ENCODE results near the gene GAREM2.

Gene GAREM2

DNA sequence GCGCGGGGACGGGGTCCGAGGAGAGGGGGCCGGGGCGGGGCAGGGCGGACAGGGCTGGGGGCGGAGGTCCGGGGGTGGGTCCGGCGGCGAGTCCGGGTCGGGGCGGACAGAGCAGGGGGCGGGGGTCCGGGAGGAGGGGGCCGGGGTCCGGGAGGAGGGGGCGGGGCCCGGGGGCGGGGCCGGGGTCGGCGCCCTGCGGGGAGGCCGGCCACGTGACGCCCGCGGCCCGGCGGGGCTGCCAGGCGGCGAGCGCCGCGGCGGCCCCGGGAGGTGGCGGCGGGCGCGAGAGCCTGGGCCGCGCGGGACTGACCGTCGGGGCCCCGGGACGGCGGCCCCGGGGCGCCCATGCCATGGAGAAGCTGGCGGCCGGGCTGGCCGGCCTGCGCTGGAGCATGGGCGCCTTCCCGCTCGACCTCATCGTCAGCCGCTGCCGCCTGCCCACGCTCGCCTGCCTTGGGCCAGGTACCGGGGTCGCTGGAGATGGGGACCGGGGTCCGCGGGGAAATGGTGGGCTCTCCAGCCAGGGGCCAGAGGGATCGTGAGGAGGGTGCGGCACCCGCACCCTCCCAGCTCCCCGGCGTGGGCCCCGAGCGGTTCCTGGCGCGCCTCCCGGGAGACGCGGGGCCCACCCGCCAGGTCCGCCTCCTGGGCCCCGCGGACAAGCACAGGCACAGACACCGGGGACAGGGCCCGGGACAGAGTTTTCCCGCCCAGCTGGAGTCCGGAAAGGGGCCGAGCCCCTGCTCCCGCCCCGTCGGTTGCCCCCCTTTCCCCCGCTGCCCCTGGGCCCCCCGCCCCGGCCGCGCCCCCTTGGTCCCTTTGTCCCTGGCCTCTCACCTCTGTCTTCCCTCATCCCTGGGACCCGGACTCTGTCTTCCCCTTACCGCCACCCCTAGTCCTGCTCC lies at the start of gene GAREM2:
Gene GAREM2 (plus strand): TSS at position 218 of the 905 bp plus-strand sequence. CDS start 133 bp downstream, at position 351.
- POLR2A ChIA-PET = no interaction called here
- CTCF ChIA-PET = interaction anchor here (1.2 kb wide), 1 partner anchor 14 kb away, joined by 3 read pairs; no protein-coding TSS in a partner anchor
- TF ChIP-seq, protein P1, sequence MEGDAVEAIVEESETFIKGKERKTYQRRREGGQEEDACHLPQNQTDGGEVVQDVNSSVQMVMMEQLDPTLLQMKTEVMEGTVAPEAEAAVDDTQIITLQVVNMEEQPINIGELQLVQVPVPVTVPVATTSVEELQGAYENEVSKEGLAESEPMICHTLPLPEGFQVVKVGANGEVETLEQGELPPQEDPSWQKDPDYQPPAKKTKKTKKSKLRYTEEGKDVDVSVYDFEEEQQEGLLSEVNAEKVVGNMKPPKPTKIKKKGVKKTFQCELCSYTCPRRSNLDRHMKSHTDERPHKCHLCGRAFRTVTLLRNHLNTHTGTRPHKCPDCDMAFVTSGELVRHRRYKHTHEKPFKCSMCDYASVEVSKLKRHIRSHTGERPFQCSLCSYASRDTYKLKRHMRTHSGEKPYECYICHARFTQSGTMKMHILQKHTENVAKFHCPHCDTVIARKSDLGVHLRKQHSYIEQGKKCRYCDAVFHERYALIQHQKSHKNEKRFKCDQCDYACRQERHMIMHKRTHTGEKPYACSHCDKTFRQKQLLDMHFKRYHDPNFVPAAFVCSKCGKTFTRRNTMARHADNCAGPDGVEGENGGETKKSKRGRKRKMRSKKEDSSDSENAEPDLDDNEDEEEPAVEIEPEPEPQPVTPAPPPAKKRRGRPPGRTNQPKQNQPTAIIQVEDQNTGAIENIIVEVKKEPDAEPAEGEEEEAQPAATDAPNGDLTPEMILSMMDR (IDR thresholded peaks at IDR 0.05; ENCODE audit: insufficient read depth, low read length, missing control alignments) = no peak
- H3K4me3 ChIP-seq (ENCODE audit: low read depth, low read length) = peak within 1 kb of the TSS; percentile 34
- DNase-seq (ENCODE audit: low read depth, low spot score) = no peak

DNA sequence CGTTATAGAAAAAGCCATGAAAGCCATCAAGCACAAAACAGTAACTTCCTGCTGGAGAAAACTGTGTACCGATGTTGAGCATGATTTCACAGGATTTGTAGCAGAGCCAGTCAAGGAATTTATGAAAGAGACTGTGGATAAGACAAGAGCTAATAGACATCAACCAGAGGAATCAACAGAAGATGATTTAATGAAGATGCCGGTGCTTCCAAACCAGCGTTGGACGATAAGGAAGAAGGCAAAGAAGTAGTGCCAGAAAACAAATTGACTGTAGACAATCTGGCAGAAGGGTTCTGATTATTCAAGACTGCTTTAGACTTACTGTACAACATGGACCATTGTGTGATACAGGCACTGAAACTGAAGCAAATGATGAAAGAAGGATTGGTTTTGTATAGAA lies 49.5 kb upstream of the GAREM2 start:
- ChIA-PET POLR2A (interaction anchor here (0.6 kb wide), 1 partner anchor 10 kb away, joined by 3 read pairs; no protein-coding TSS in a partner anchor), CTCF (no interaction called here)
- TF ChIP-seq, protein P1 (IDR thresholded peaks at IDR 0.05; ENCODE audit: insufficient read depth, low read length, missing control alignments) = no peak

DNA sequence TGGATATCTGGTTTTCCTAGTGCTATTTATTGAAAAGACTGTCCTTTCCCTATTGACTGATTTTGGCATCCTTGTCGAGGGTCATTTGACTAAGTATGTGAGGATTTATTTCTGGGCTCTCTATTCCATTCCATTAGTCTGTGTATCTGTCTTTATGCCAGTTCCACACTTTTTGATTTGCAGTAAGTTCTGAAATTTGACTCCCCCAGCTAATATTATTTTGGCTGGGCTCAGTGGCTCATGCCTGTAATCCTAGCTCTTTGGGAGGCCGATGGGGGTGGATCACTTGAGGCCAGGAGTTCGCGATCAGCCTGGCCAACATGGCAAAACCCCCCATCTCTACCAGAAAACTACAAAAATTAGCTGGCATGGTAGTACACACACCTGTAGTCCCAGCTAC lies 46.8 kb upstream of the GAREM2 start:
- DNase-seq (ENCODE audit: low read depth, low spot score) = no peak
- H3K4me3 ChIP-seq (ENCODE audit: low read depth, low read length) = no peak overlapping the region
- ChIA-PET CTCF (interaction anchor here (1.0 to 2.6 kb wide), 2 partner anchors 19 to 38 kb away, joined by 3 to 13 read pairs; no protein-coding TSS in a partner anchor), POLR2A (no interaction called here)
- TF ChIP-seq, protein P1 (IDR thresholded peaks at IDR 0.05; ENCODE audit: insufficient read depth, low read length, missing control alignments) = no peak

More for the DNA sequence above, 49.5 kb upstream of the GAREM2 start:
- no peak for DNase-seq (ENCODE audit: low read depth, low spot score)
- no peak overlapping the region for H3K4me3 ChIP-seq (ENCODE audit: low read depth, low read length)

GRCh38 chr2:26128176-26128575 lies 44.7 kb upstream of the GAREM2 start:
- ChIA-PET POLR2A (interaction anchor here (0.6 kb wide), 1 partner anchor 135 kb away, joined by 3 read pairs; no protein-coding TSS in a partner anchor), CTCF (interaction anchor here (1.2 to 2.6 kb wide), 2 partner anchors 17 to 137 kb away, joined by 4 to 13 read pairs; no protein-coding TSS in a partner anchor)
- H3K4me3 ChIP-seq (ENCODE audit: low read depth, low read length) = no peak overlapping the region
- no peak for DNase-seq (ENCODE audit: low read depth, low spot score)
- TF ChIP-seq, protein P1 (IDR thresholded peaks at IDR 0.05; ENCODE audit: insufficient read depth, low read length, missing control alignments) = no peak

- ChIA-PET POLR2A (no interaction called here), CTCF (interaction anchor here (0.5 kb wide), 1 partner anchor 139 kb away, joined by 3 read pairs; no protein-coding TSS in a partner anchor)
- no peak overlapping the region for H3K4me3 ChIP-seq (ENCODE audit: low read depth, low read length)
- TF ChIP-seq, protein P1 (IDR thresholded peaks at IDR 0.05; ENCODE audit: insufficient read depth, low read length, missing control alignments) = no peak
- DNase-seq (ENCODE audit: low read depth, low spot score) = no peak
These were observed 42.1 kb upstream of the GAREM2 start for GRCh38 chr2:26130763-26131162.

DNA sequence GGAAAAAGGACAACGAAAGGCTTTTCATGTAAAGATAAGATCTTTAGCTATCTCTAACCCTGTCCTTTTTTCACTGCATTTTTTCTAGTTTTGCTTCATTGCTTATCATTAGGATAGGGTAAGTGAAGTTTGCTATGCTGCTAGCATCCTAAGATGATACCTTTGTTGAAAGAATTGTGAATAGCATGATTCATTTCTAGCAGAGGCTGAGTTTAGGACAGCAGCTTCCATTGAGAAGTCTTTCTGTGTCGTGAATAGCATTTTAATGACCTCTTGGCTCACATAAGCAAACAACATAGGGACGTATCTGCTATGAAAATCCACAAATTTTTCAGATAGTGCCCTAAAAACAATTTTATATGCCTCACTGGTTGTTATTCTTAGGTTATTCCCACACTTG lies 36.4 kb upstream of the GAREM2 start:
- TF ChIP-seq, protein P1 (IDR thresholded peaks at IDR 0.05; ENCODE audit: insufficient read depth, low read length, missing control alignments) = no peak
- CTCF ChIA-PET = interaction anchor here (1.4 to 3.8 kb wide), 3 partner anchors 8 to 186 kb away, joined by 3 to 21 read pairs (median 6); no protein-coding TSS in a partner anchor
- DNase-seq (ENCODE audit: low read depth, low spot score) = no peak
- no peak overlapping the region for H3K4me3 ChIP-seq (ENCODE audit: low read depth, low read length)
- POLR2A ChIA-PET = no interaction called here

Data from AG04449 (cell line).